H1 (cell line): ENCODE results near the gene NOVA1. TPM values are rescaled to one million over a fixed set of nuclear protein-coding genes. Genes with fewer than 3 reads are reported as not detected.

ENCODE experiments used
- HDAC2 ChIP-seq, 2 experiments: fragments of 300-600 bp in 1 of 2; sonication (generic) in 1 of 2; IDR thresholded peaks; 2 replicates each; pipeline ENCODE4 v1.6.1; 2011 to 2012; ENCODE audit warnings: low read depth in 2 of 2, low read length in 2 of 2, mild to moderate bottlenecking in 2 of 2, moderate library complexity in 2 of 2, borderline replicate concordance in 1 of 2, inconsistent platforms in 1 of 2
- RBBP5 ChIP-seq: IDR thresholded peaks from 2 replicates; pipeline ENCODE4 v1.7.1; 2012; ENCODE audit warnings: low read depth, mild to moderate bottlenecking, inconsistent platforms, low read length, moderate library complexity, borderline replicate concordance
- polyA plus RNA-seq, 7 experiments: library from polyadenylated mRNA; depleted of rRNA in 3 of 7; stranded (reverse) in 5 of 7; unstranded in 2 of 7; fragments of >200 nt in 5 of 7; fragments of 200-250 nt in 2 of 7; gene quantifications; 1 replicate in 5 of 7; 2 replicates in 1 of 7; 4 replicates in 1 of 7; pipeline versions ENCODE4 v1.2.1 to v1.2.3, GENCODE V29; 2011 to 2013; ENCODE audit warnings: missing spikeins in 2 of 7, mixed read lengths in 2 of 7
- total RNA-seq: library from RNA; stranded (reverse); fragmentation: NEBNext Ultra II Directional; extraction: Animal tissue kit (Norgen Biotek cat#: 25700); gene quantifications from 2 replicates; pipeline ENCODE4 v1.2.1, GENCODE V29; 2021

Gene NOVA1
- total and polyA plus RNA-seq, 2 of the 8 experiments (the other 6 are each of a cell fraction or from before 2014, with no cell fraction given), result 6.8 to 12.7 TPM

DNA sequence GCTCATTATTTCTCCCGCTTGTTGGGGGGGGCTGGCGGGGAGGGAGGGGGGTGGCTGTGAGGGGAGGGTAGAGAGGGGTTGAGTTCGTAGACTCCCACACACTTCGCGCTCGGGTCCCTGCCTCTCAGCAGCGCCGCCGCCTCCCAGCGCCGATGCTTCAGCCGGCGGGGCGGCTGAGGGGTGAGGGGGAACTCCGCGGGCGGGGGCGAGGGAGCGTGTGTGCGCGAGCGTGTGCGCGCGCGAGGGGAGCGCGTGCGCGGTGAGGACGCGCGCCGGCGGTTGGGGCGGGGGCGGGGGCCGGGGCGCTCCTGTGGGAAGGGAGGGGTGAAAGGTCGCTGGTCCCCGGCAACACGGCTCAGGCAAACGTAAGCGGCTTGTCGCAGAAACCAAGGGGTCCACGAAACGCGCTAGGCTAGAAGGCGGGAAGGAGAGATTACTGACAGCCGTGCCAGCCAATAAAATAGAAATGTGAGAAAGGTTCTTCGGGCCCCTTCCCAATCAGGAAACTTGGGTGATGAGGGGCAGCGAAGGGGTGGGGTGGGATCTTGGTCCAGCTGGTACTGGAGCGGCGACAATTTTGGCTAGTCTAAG is 343 bp upstream of the NOVA1 start (continued):
- TF ChIP-seq RBBP5, result 0 out of 2 replicates have a peak, but pooled peaks have one; percentile 16
- TF ChIP-seq HDAC2 (IDR thresholded peaks at IDR 0.05; ENCODE audit: borderline replicate concordance in 1 of 2, low read depth in 2 of 2, low read length in 2 of 2), result no peak
